GM12874 (cell line): ENCODE data around the gene RRAS.

ENCODE experiments used
- TF ChIP-seq, protein P1 (sequence below): IDR thresholded peaks from 2 replicates; pipeline ENCODE4 v1.5.1; 2011; ENCODE audit warnings: low read depth, mild to moderate bottlenecking, control low read depth, low read length, moderate library complexity; ENCODE audit not compliant: insufficient read depth

The RRAS gene

GRCh38 chr19:49609499-49610092, 30.3 kb downstream of the RRAS start:
- TF ChIP-seq, protein P1, sequence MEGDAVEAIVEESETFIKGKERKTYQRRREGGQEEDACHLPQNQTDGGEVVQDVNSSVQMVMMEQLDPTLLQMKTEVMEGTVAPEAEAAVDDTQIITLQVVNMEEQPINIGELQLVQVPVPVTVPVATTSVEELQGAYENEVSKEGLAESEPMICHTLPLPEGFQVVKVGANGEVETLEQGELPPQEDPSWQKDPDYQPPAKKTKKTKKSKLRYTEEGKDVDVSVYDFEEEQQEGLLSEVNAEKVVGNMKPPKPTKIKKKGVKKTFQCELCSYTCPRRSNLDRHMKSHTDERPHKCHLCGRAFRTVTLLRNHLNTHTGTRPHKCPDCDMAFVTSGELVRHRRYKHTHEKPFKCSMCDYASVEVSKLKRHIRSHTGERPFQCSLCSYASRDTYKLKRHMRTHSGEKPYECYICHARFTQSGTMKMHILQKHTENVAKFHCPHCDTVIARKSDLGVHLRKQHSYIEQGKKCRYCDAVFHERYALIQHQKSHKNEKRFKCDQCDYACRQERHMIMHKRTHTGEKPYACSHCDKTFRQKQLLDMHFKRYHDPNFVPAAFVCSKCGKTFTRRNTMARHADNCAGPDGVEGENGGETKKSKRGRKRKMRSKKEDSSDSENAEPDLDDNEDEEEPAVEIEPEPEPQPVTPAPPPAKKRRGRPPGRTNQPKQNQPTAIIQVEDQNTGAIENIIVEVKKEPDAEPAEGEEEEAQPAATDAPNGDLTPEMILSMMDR: no peak

DNA sequence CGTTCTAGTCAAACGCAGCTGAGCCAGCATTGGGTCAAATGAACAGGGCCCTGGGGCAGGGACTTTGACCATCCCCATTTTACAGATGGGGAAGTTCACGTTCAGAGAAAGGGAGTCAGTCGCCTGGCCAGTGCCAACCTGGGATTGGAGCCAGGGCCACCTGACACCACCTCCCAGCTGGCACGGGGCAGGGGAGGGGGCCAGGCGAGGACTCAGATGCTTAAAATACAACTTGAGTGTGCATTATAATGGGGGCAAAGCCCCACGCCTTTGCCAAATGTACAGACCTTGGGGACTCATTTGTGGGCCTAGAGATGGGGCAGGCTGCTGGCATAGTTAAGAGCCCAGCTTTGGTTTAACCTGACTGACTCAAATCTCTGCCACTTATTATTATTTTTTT, 34.3 kb downstream of the RRAS start:
- TF ChIP-seq, protein P1: no peak

DNA sequence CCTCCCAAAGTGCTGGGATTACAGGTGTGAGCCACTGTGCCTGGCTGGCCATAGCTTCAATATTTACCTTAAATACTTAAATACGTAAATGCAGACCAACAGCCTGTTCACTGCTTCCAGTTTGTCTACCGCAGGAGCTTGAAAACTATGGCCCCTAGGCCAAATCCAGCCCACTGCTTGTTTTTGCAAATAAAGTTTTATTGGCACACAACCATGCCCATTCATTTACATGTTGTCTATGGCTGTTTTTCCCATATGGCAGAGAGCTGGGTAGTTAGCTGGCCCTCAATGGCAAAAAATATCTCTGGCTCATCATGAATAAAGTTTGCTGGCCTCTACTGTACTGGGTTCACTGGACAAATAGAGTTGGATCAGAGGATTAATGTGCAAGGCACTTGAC, 37.1 kb downstream of the RRAS start:
- TF ChIP-seq, protein P1: no peak

- TF ChIP-seq, protein P1: no peak
Measured at GRCh38 chr19:49601482-49602038, 38.4 kb downstream of the RRAS start.

DNA sequence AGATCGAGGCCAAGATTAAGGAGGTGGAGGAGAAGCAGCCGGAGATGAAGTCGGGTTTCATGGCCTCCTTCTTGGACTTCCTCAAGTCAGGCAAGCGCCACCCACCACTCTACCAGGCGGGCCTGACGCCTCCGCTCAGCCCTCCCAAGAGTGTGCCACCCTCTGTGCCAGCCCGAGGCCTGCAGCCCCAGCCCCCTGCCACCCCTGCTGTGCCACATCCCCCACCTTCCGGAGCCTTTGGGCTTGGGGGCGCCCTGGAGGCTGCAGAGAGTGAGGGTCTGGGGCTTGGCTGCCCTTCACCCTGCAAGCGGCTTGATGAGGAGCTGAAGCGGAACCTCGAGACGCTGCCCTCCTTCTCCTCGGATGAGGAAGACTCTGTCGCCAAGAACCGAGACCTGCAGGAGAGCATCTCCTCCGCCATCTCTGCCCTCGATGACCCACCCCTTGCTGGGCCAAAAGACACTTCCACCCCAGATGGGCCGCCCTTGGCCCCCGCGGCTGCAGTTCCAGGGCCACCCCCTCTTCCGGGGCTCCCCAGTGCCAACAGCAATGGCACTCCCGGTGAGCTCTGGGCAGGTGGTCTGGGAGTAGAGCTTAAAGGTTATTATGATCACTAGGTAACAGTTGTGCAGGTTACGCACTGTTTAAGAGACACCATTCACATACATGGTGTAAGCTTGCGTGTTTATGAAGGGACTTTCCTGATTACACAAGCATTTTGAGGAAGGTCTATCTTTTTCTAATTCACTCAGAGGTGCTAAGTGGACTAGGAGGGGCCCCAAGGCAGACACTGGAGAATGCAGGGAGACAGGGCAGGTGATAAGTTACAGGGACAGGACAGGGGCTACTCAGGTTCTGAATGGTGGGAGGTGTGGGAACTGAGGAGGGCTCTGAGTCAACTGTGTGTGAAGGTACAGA, 40.3 kb downstream of the RRAS start:
- TF ChIP-seq, protein P1: no peak

DNA sequence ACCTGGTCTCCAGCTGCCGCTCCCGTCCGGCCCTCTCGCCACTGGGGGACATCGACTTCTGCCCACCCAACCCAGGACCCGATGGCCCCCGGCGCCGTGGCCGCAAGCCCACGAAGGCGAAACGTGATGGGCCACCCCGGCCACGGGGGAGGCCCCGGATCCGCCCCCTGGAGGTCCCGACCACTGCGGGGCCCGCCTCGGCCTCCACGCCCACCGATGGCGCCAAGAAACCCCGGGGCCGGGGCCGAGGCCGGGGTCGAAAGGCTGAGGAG, 42.3 kb downstream of the RRAS start:
- TF ChIP-seq, protein P1: no peak

DNA sequence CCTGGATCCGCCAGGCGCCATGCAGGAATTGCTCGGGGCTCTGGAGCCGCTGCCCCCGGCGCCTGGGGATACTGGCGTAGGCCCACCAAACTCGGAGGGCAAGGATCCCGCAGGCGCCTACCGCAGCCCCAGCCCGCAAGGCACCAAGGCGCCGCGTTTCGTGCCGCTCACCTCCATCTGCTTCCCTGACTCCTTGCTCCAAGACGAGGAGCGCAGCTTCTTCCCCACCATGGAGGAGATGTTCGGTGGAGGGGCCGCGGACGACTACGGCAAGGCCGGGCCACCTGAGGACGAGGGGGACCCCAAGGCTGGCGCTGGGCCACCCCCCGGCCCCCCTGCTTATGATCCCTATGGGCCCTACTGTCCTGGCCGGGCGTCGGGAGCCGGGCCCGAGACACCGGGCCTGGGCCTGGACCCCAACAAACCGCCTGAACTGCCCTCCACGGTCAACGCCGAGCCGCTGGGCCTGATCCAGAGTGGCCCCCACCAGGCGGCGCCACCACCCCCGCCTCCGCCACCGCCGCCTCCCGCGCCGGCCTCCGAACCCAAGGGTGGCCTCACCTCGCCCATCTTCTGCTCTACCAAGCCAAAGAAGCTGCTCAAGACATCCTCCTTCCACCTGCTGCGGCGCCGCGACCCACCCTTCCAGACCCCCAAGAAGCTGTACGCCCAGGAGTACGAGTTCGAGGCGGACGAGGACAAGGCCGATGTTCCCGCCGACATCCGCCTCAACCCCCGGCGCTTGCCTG, 42.8 kb downstream of the RRAS start:
- TF ChIP-seq, protein P1: 0 out of 2 replicates have a peak, but pooled peaks have one; percentile 11
